ENCODE measurements around the gene NHLRC2.

- TF ChIP-seq CTCF (IDR thresholded peaks at IDR 0.05 in 2 of 3, conservative IDR thresholded peaks at IDR 0.05 in 1 of 3; ENCODE audit: control insufficient read depth in 2 of 3, extremely low read depth in 1 of 3, insufficient read depth in 1 of 3, low read depth in 3 of 3, low read length in 3 of 3), result no peak
- no peak for TF ChIP-seq SRF (IDR thresholded peaks at IDR 0.05; ENCODE audit: low read depth in 2 of 2, low read length in 2 of 2)
- no peak for TF ChIP-seq ATF2 (IDR thresholded peaks at IDR 0.05; ENCODE audit: low read length)
- no peak for TF ChIP-seq ZZZ3 (IDR thresholded peaks at IDR 0.05; ENCODE audit: control insufficient read depth, insufficient read length, low read depth)
- TF ChIP-seq, protein P1, sequence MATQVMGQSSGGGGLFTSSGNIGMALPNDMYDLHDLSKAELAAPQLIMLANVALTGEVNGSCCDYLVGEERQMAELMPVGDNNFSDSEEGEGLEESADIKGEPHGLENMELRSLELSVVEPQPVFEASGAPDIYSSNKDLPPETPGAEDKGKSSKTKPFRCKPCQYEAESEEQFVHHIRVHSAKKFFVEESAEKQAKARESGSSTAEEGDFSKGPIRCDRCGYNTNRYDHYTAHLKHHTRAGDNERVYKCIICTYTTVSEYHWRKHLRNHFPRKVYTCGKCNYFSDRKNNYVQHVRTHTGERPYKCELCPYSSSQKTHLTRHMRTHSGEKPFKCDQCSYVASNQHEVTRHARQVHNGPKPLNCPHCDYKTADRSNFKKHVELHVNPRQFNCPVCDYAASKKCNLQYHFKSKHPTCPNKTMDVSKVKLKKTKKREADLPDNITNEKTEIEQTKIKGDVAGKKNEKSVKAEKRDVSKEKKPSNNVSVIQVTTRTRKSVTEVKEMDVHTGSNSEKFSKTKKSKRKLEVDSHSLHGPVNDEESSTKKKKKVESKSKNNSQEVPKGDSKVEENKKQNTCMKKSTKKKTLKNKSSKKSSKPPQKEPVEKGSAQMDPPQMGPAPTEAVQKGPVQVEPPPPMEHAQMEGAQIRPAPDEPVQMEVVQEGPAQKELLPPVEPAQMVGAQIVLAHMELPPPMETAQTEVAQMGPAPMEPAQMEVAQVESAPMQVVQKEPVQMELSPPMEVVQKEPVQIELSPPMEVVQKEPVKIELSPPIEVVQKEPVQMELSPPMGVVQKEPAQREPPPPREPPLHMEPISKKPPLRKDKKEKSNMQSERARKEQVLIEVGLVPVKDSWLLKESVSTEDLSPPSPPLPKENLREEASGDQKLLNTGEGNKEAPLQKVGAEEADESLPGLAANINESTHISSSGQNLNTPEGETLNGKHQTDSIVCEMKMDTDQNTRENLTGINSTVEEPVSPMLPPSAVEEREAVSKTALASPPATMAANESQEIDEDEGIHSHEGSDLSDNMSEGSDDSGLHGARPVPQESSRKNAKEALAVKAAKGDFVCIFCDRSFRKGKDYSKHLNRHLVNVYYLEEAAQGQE (IDR thresholded peaks at IDR 0.05; ENCODE audit: low read depth, low read length), result no peak
- no peak for TF ChIP-seq POLR2AphosphoS5 (IDR thresholded peaks at IDR 0.05; ENCODE audit: low read length)
Observed at GRCh38 chr10:113947184-113948041, 93.0 kb downstream of the NHLRC2 start.
